Measurements from ENCODE around the gene SNAP23.

DNA sequence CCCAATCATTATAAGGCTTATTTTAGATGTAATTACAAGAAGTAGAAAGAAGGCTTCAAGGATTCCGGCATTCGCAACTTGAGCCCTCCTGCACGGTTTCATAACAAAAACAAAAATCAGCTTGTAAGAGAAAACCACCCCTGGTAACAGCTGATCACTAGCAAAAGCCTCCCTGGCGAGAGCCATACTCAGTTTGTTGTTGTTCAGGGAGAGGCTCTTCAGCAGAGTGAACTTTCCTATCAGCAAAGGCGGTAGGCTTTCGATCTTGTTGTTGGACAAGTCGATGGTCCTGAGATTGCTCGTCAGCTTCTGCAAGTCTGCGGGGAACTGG is 52.4 kb downstream of the SNAP23 start:
- TF ChIP-seq, protein P1, sequence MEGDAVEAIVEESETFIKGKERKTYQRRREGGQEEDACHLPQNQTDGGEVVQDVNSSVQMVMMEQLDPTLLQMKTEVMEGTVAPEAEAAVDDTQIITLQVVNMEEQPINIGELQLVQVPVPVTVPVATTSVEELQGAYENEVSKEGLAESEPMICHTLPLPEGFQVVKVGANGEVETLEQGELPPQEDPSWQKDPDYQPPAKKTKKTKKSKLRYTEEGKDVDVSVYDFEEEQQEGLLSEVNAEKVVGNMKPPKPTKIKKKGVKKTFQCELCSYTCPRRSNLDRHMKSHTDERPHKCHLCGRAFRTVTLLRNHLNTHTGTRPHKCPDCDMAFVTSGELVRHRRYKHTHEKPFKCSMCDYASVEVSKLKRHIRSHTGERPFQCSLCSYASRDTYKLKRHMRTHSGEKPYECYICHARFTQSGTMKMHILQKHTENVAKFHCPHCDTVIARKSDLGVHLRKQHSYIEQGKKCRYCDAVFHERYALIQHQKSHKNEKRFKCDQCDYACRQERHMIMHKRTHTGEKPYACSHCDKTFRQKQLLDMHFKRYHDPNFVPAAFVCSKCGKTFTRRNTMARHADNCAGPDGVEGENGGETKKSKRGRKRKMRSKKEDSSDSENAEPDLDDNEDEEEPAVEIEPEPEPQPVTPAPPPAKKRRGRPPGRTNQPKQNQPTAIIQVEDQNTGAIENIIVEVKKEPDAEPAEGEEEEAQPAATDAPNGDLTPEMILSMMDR (IDR thresholded peaks at IDR 0.05; ENCODE audit: low read length) = no peak
- TF ChIP-seq EZH2 (IDR thresholded peaks at IDR 0.05; ENCODE audit: borderline replicate concordance, low read length) = no peak
